NOMO-1 (cell line): ENCODE data around the gene ADGRG6.
"Not testable (repeated sequence)": the region's sequence is repeated elsewhere in the genome, so short reads cannot be mapped to it uniquely, and the experiment has no call there.

Source experiments
- DNase-seq, 2 experiments: peaks; one replicate each; lab custom pipeline; 2025; ENCODE audit not compliant: unreplicated experiment in 2 of 2; lab: John Stamatoyannopoulos, UW

Gene ADGRG6

GRCh38 chr6:142301651-142302391 lies at the start of gene ADGRG6:
Gene ADGRG6 (plus strand): TSS chr6:142302007. CDS start chr6:142302330, 323 bp downstream.
- DNase-seq: peak; percentile 24 to 53

GRCh38 chr6:142254513-142254912 lies 47.3 kb upstream of the ADGRG6 start:
- DNase-seq: no peak

- DNase-seq: no peak
These were observed 46.0 kb upstream of the ADGRG6 start for GRCh38 chr6:142255785-142256184.

- no peak for DNase-seq
These were observed 43.5 kb upstream of the ADGRG6 start for GRCh38 chr6:142258305-142258704.

- no peak for DNase-seq
These were observed 43.0 kb upstream of the ADGRG6 start for GRCh38 chr6:142258757-142259156.

GRCh38 chr6:142260748-142261147 lies 41.1 kb upstream of the ADGRG6 start:
- no peak for DNase-seq

GRCh38 chr6:142262231-142262630 lies 39.6 kb upstream of the ADGRG6 start:
- DNase-seq: no peak

GRCh38 chr6:142265476-142265875 lies 36.3 kb upstream of the ADGRG6 start:
- DNase-seq: no peak

GRCh38 chr6:142266060-142266459 lies 35.7 kb upstream of the ADGRG6 start:
- no peak for DNase-seq

- no peak for DNase-seq
These were observed 30.3 kb upstream of the ADGRG6 start for GRCh38 chr6:142271476-142271875.

GRCh38 chr6:142274656-142275055 lies 27.2 kb upstream of the ADGRG6 start:
- no peak for DNase-seq

GRCh38 chr6:142275236-142276006 lies 26.4 kb upstream of the ADGRG6 start:
- no peak for DNase-seq

- no peak for DNase-seq
These were observed 25.6 kb upstream of the ADGRG6 start for GRCh38 chr6:142276256-142276655.

- DNase-seq: no peak
These were observed 22.2 kb upstream of the ADGRG6 start for GRCh38 chr6:142279350-142280180.

- DNase-seq: no peak
These were observed 21.5 kb upstream of the ADGRG6 start for GRCh38 chr6:142280265-142280664.

- DNase-seq: no peak
These were observed 20.9 kb upstream of the ADGRG6 start for GRCh38 chr6:142280927-142281326.

- DNase-seq: not testable (repeated sequence)
These were observed 18.7 kb upstream of the ADGRG6 start for GRCh38 chr6:142283138-142283537.

- no peak for DNase-seq
These were observed 17.4 kb upstream of the ADGRG6 start for GRCh38 chr6:142284419-142284818.

- no peak for DNase-seq
These were observed 16.3 kb upstream of the ADGRG6 start for GRCh38 chr6:142285235-142286087.

- no peak for DNase-seq
These were observed 15.8 kb upstream of the ADGRG6 start for GRCh38 chr6:142286088-142286409.
